IMR-90 (cell line): ENCODE results near the gene SRMS. TPM values are rescaled to one million over a fixed set of nuclear protein-coding genes. Genes with fewer than 3 reads are reported as not detected.

Experiments used
- ATAC-seq: fragments of 200-7000 bp; cut with Tn5 transposase; 2 replicates; pipeline ENCODE4 v1.9.1; 2020; ENCODE audit warnings: low read depth, mild to moderate bottlenecking, moderate library complexity
- BruUV-seq: library from RNA; stranded (reverse); fragments of 400-500 nt; replicated peaks from 2 replicates; lab custom pipeline; 2021; lab: Mats Ljungman, UMichigan
- CTCF ChIA-PET: fragments of 300-600 bp; formaldehyde crosslinking; extraction: SDS; loops from one replicate; lab custom pipeline; 2021; ENCODE audit warnings: antibody characterized with exemption; lab: Yijun Ruan, JAX
- POLR2A ChIA-PET: fragments of 300-600 bp; sonication (Branson Sonifier 250); formaldehyde crosslinking; loops from one replicate; lab custom pipeline; 2022; ENCODE audit warnings: antibody characterized with exemption; ENCODE audit not compliant: unreplicated experiment; lab: Charles Lee
- DNase-seq: peaks from one replicate; pipeline ENCODE4 v3.0.0; 2013
- H2AFZ ChIP-seq: replicated peaks from 2 replicates; pipeline ENCODE3; 2013; ENCODE audit warnings: low read length, mild to moderate bottlenecking; ENCODE audit not compliant: poor library complexity
- H2AK5ac ChIP-seq: 2 replicates; pipeline ENCODE4 v1.6.1; 2013; ENCODE audit warnings: low read depth, low read length, inconsistent platforms
- H2AK9ac ChIP-seq: replicated peaks from 2 replicates; pipeline ENCODE3; 2013; ENCODE audit warnings: mild to moderate bottlenecking, low read depth, low read length, moderate library complexity; ENCODE audit not compliant: poor library complexity
- H2BK120ac ChIP-seq: 2 replicates; pipeline ENCODE4 v1.6.1; 2013; ENCODE audit warnings: low read depth, low read length, inconsistent platforms
- H2BK15ac ChIP-seq: 3 replicates; pipeline ENCODE4 v1.6.1; 2013; ENCODE audit warnings: low read depth, low read length, inconsistent platforms
- H2BK20ac ChIP-seq: 2 replicates; pipeline ENCODE4 v1.6.1; 2013; ENCODE audit warnings: low read depth, mild to moderate bottlenecking, inconsistent platforms, low read length, moderate library complexity
- H2BK5ac ChIP-seq: 2 replicates; pipeline ENCODE4 v1.6.1; 2013; ENCODE audit warnings: mild to moderate bottlenecking, low read depth, low read length, inconsistent platforms; ENCODE audit not compliant: poor library complexity, severe bottlenecking
- H3K14ac ChIP-seq: replicated peaks from 2 replicates; pipeline ENCODE4 v1.6.1; 2013; ENCODE audit warnings: low read depth, low read length, inconsistent platforms
- H3K18ac ChIP-seq: 2 replicates; pipeline ENCODE4 v1.6.1; 2013; ENCODE audit warnings: low read depth, low read length, control low read depth
- H3K23ac ChIP-seq: 2 replicates; pipeline ENCODE4 v1.6.1; 2013; ENCODE audit warnings: low read depth, low read length, inconsistent platforms
- H3K27ac ChIP-seq: 2 replicates; pipeline ENCODE4 v1.5.1; 2013; ENCODE audit warnings: mild to moderate bottlenecking, control low read depth, low read length; ENCODE audit not compliant: insufficient read depth
- H3K27me3 ChIP-seq: 2 replicates; pipeline ENCODE4 v1.6.1; 2013; ENCODE audit warnings: low read length; ENCODE audit not compliant: control insufficient read depth, insufficient read depth
- H3K36me3 ChIP-seq: 2 replicates; pipeline ENCODE4 v1.6.1; 2013; ENCODE audit warnings: low read length, mixed read lengths; ENCODE audit not compliant: control insufficient read depth, insufficient read depth
- H3K4ac ChIP-seq: 2 replicates; pipeline ENCODE4 v1.6.1; 2013; ENCODE audit warnings: low read depth, low read length, inconsistent platforms
- H3K4me1 ChIP-seq: 2 replicates; pipeline ENCODE4 v1.6.1; 2013; ENCODE audit warnings: low read length, mixed read lengths; ENCODE audit not compliant: control insufficient read depth, insufficient read depth
- H3K4me2 ChIP-seq: 2 replicates; pipeline ENCODE4 v1.6.1; 2013; ENCODE audit warnings: low read depth, mild to moderate bottlenecking, control low read depth, low read length, moderate library complexity
- H3K4me3 ChIP-seq: 2 replicates; pipeline ENCODE4 v1.5.1; 2013; ENCODE audit warnings: low read depth, mild to moderate bottlenecking, control low read depth, low read length, moderate library complexity; ENCODE audit not compliant: insufficient read depth
- H3K56ac ChIP-seq: 2 replicates; pipeline ENCODE4 v1.6.1; 2013; ENCODE audit warnings: low read length, inconsistent platforms; ENCODE audit not compliant: insufficient read depth; ENCODE audit errors: extremely low read depth
- H3K79me1 ChIP-seq, 2 experiments: 2 replicates each; pipeline ENCODE4 v1.6.1; 2013; ENCODE audit warnings: low read length in 2 of 2, inconsistent platforms in 1 of 2, low read depth in 1 of 2
- H3K9ac ChIP-seq: 2 replicates; pipeline ENCODE4 v1.6.1; 2013; ENCODE audit warnings: low read depth, low read length, control low read depth
- H3K9me1 ChIP-seq: 2 replicates; pipeline ENCODE4 v1.6.1; 2013; ENCODE audit warnings: low read length, inconsistent platforms; ENCODE audit not compliant: insufficient read depth
- H3K9me3 ChIP-seq: 2 replicates; pipeline ENCODE4 v1.6.1; 2013; ENCODE audit warnings: low read length; ENCODE audit not compliant: control insufficient read depth, insufficient read depth
- H4K20me1 ChIP-seq: 2 replicates; pipeline ENCODE4 v1.6.1; 2013; ENCODE audit warnings: low read length, inconsistent platforms; ENCODE audit not compliant: insufficient read depth
- H4K5ac ChIP-seq: 2 replicates; pipeline ENCODE4 v1.6.1; 2013; ENCODE audit warnings: mild to moderate bottlenecking, low read depth, low read length, control low read depth
- H4K8ac ChIP-seq, 2 experiments: 2 replicates each; pipeline ENCODE4 v1.6.1; 2013; ENCODE audit warnings: low read depth in 2 of 2, low read length in 2 of 2, control low read depth in 1 of 2, inconsistent platforms in 1 of 2
- H4K91ac ChIP-seq: 2 replicates; pipeline ENCODE4 v1.6.1; 2013; ENCODE audit warnings: low read depth, low read length, inconsistent platforms; ENCODE audit not compliant: insufficient read depth
- MAZ ChIP-seq: IDR thresholded peaks from 2 replicates; pipeline ENCODE4 v1.6.1; 2012; ENCODE audit warnings: low read depth, mild to moderate bottlenecking, low read length, improper control_type of control experiment, moderate library complexity, borderline replicate concordance
- WGBS, 2 experiments: methylation state at CpG; one replicate each; pipeline versions ENCODE4 v1.1.5 to v1.1.7; 2013; ENCODE audit warnings: missing lambda C conversion rate in 2 of 2; ENCODE audit not compliant: insufficient read length in 1 of 2; ENCODE audit errors: extremely low coverage in 2 of 2; 5-methylcytosine and 5-hydroxymethylcytosine counted together
- dilution Hi-C: fragments of 300-500 bp; cut with HindIII; formaldehyde crosslinking; loops from one replicate; pipeline ENCODE4 v1.14.3; 2018; ENCODE audit warnings: low sequenced_read_pairs; ENCODE audit not compliant: unreplicated experiment
- in situ Hi-C: fragments of 300-500 bp; cut with MboI; formaldehyde crosslinking; loops from 3 replicates; pipeline ENCODE4 v1.14.3; 2019; ENCODE audit warnings: low sequenced_read_pairs, inconsistent platforms, mixed read lengths
- intact Hi-C: fragments of 100-400 bp; cut with micrococcal nuclease; formaldehyde crosslinking; loops from 2 replicates; pipeline ENCODE4 v1.10.0; 2022
- polyA plus RNA-seq, 3 experiments: library from polyadenylated mRNA; depleted of rRNA; stranded (reverse); fragments of >200 nt; gene quantifications; 2 replicates each; pipeline ENCODE4 v1.2.3, GENCODE V29; 2012; ENCODE audit warnings: low replicate concordance in 1 of 3
- total RNA-seq: library from RNA; depleted of rRNA; stranded (reverse); fragments of >200 nt; gene quantifications from 2 replicates; pipeline ENCODE4 v1.2.3, GENCODE V29; 2012

The SRMS gene
- total and polyA plus RNA-seq, 2 of the 4 experiments (the other 2 are of a cell fraction) = not detected

DNA sequence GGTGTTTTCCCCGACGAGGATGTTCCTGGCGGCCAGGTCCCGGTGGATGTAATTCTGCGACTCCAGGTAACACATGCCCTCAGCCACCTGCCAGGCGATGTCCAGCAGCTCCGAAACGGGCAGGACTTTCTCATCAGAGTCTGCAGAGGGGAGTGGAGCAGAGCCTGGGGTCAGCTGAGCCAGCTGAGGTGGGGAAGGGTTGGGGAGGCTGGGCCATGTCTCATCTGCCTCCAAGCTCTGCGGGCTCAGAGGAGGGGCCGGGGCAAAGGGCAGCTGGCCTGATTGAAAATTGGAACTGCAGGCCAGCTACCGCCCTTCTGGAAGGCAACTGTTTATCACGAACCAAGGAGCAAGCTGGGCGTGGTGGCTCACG, 16.8 kb downstream of the SRMS start:
- Histone ChIP-seq H3K9me3 (no peaks in the 10 kb centered on the region), H3K18ac (no peak overlapping the region), H2BK120ac (no peak overlapping the region), H2BK5ac (no peak overlapping the region), H2BK15ac (no peak overlapping the region), H3K9me1 (no peaks in the 10 kb centered on the region), H2AK9ac (no peak overlapping the region), H3K4me1 (no peaks in the 10 kb centered on the region), H3K4me3 (no peak overlapping the region), H2AK5ac (no peak overlapping the region), H3K4ac (no peak overlapping the region), H3K23ac (no peak overlapping the region), H3K14ac (no peak overlapping the region), H3K79me1 (no peaks in the 10 kb centered on the region), H3K9ac (no peak overlapping the region), H2AFZ (peak overlapping the region; percentile 32), H3K27ac (no peak overlapping the region), H3K56ac (no peak overlapping the region), H3K27me3 (peaks cover 4% of the 10 kb centered on the region; the same call in 1 of the 2 replicates), H3K4me2 (no peak overlapping the region), H2BK20ac (no peak overlapping the region), H4K91ac (no peak overlapping the region), H4K8ac (no peak overlapping the region), H4K20me1 (no peaks in the 10 kb centered on the region), H4K5ac (no peak overlapping the region), H3K36me3 (no peaks in the 10 kb centered on the region)
- ATAC-seq = no peak
- no TSS peak for BruUV-seq
- ChIA-PET POLR2A (no interaction called here), CTCF (no interaction called here)
- DNase-seq = no peak
- dilution Hi-C loops (no loop called here), in situ Hi-C loops (loop anchor here (10.0 kb wide), 2 partner anchors 334 to 444 kb away; partner anchors contain the start of genes ABHD16B, SAMD10 and TPD52L2), intact Hi-C loops (loop anchor here (10.0 kb wide), 1 partner anchor 124 kb away; the partner anchor contains the start of genes RTEL1 and STMN3)
- WGBS, 2 experiments = 20% methylated on average over 1 of the region's 14 CpGs; no CpG with 5 or more reads in 1 of the 2 experiments
- TF ChIP-seq MAZ = no peak
